GM19025 (cell line): Measurements from ENCODE around the gene PTPRS.
"Not testable (repeated sequence)": the region's sequence is repeated elsewhere in the genome, so short reads cannot be mapped to it uniquely, and the experiment has no call there.

Source experiments
- ATAC-seq: cut with Tn5 transposase; IDR thresholded peaks from one replicate; pipeline ENCODE4 v1.9.1; 2021; ENCODE audit warnings: mild to moderate bottlenecking, low read depth, moderate library complexity; ENCODE audit not compliant: unreplicated experiment

PTPRS gene

DNA sequence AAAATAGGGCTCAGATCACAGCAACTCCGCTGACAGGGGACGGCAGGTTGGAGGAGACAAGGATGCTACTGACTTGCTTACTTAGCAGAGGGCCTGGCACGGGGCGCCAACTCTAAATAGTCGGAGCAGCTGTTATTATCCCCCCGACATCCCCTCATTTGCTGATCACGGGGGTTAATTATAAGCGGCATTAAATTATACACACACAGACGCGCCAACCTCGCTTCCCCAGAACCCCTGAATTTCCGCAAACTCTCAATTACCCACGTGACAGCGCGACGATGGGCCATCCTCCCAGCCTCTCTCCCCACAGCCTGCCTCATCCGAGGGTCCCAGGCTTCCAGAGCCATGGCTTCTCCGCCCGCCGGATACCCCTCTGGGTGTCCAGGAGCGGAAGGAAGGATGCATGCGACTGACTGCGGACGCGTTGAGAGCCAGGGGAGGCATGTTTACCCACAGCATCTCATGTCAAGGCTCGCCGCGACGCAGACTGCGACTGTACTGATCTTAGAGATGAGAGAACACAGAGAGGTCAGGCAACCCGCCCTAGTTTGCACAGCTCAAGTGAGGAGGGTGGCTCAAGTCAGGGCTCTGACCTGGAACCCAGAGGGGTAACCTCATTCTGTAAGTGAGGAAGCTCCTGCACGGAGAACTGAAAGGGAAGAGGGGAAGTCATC lies 5.7 kb downstream of the PTPRS start:
- ATAC-seq: no peak

DNA sequence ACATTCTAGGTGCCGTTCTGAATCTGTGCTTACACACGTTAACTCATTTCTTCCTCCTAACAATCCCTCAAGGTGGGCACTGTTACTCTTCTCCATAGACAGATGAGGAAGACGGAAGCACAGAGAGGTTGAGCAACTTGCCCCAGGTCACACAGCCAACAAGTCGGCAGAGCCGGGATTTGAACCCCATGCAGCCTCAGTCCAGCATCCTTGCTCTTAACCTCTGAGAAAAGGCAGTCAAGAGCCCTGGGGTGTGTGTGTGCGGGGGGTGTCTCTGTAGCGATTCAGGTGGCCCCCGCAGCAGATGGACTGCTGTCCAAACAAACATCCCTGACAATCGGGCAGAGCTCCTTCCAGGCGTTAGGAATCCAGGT lies 6.3 kb downstream of the PTPRS start:
- ATAC-seq: no peak

DNA sequence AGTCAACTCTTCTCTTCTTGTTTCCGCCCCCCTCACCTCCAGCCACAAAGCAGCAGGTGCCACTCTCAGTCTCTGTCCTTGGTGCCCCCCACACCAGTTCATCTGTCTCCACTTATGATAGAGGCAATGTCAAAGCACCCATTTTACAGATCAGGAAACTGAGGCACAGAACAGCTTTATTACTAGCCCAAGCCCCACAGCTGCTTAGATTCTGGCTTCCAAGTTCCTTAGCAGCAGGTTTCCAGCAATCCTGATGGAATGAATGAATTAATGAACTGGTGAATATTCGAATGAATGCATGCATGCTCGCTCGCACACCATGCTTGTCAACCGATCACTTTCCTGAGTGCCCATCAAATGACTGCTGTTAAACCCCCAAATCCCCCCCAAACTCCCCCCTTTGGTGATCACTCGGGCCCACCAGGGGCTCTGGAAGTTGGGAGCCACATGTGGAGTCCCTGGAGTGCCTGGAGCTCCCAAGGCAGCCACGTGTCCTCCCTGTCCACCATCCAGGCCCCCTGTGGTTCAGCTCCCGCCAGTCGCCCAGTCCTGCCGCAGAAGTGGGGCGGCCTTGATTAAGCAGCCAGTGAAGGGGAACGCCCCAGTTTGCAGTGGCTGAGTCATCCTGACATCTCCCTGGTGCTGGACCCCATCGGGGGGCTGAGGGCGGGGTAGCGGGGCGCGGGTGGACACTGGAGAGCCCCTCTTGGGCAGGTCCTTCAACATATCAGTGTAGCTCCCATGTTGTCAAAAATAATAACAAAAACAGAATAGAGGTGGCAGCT lies 6.8 kb downstream of the PTPRS start:
- ATAC-seq: no peak

DNA sequence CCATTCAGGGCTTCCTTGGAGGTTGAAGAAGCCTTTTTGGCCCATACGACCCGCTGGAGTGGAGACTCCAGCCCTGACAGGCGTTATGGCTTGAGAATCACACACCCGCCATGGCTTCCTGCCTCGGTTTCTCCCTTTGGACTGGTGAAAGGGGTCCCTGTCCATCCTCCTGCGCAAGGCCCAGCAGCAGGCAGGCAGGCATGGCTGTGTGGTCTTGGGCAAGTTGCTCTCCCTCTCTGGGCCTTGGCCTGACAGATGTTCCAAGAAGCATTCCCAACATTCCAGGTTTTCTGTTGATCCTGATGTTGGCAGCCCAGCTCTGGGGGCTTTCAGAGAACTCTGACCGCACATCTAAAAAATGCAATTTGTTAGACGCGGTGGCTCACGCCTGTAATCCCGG lies 8.1 kb downstream of the PTPRS start:
- no peak for ATAC-seq

DNA sequence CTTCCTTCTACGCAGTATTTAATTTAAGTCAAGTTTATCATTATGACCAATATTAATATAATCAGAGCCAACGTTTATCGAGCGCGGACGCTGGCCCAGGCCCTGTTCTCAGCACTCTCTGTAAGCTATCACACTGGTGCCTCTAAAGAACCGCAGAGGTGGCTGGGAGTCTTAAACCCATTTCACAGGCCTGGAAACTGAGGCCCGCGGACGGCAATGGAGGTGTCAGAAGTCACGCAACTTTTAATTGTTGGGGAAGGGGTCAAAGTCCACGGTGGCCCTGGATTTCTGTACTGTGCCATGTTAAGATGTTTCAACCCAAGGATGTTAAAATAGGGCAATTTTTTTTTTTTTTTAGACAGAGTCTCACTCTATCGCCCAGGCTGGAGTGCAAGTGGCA lies 8.8 kb downstream of the PTPRS start:
- no peak for ATAC-seq

DNA sequence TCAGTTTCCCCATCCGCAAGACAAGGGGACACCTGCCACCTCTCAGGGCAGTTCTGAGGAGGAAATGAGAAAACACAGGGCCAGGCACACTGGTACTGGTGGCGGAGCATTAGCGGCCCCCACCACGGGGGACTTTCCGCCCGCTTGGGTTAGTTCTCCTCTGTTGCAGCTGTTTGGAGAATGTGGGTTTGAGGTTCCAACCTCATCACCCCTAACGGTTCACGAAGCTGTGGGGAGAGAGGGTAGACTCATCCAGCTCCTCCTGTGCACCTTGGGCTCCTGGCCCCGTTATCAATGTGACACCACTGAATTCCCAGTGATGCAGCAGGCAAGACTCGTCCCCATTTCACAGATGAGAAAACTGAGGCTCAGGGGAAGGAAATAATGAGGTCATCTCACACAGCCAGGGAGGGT lies 10.3 kb downstream of the PTPRS start:
- ATAC-seq: no peak

DNA sequence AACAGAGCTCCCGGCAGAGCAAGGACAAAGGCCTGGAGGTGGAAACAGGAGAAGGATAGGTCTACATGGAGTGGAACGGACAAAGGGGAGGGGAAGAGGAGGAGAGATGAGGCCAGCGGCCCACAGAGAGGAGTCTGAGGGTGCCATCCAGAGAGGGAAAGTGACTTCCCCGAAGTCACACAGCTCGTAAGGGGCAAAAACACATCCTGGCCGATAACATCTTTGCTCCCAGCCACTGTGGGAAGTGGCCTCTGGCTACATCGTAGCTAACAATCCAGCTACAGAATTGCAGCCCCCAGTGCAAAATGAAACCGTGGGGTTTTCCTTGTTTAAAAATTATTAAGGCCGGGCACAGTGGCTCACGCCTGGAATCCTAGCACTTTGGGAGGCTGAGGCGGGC lies 11.5 kb downstream of the PTPRS start:
- no peak for ATAC-seq

DNA sequence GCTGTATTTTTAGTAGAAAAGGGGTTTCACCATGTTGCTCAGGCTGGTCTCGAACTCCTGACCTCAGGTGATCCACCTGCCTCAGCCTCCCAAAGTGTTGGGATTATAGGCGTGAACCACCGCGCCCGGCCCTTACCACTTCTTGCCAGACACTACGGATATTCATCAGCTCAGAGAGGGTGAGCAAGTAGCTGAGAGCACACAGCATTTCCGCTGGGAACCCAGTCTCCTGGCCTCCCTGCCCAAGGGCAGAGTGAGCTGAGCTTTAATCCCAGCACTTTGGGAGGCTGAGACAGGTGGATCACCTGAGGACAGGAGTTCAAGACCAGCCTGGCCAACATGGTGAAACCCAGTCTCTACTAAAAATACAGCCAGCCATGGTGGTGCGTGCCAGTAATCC lies 12.2 kb downstream of the PTPRS start:
- not testable (repeated sequence) for ATAC-seq

DNA sequence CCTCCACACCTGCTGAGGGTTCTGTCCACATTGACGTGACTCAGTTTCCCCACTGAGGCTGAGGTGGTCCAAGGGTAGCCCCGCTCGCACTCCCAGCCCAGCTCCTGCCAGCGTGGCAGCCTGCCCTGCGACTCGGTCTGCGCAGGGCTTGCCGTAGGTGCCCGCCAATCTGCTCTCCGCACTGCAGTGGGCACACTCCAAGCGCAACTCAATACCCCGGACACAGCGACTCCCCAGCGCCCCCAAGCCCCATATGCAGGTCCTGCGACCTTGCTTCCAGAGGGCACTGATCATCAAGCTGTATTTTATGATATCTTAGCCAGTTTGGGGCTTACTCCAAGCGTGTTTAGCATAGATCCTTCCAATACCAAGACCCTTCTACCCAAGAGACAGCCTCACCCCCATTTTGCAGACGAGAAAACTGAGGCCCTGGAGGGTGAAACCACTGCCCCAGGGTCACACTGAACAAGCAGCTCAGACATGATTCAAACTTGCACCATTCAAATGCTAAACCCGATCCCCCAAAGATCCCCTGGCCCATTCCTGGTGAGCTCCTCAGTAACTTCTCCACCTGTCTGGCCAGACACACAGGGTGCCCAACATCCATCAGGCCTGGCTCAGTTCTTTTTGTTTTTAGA lies 13.5 kb downstream of the PTPRS start:
- ATAC-seq: no peak

DNA sequence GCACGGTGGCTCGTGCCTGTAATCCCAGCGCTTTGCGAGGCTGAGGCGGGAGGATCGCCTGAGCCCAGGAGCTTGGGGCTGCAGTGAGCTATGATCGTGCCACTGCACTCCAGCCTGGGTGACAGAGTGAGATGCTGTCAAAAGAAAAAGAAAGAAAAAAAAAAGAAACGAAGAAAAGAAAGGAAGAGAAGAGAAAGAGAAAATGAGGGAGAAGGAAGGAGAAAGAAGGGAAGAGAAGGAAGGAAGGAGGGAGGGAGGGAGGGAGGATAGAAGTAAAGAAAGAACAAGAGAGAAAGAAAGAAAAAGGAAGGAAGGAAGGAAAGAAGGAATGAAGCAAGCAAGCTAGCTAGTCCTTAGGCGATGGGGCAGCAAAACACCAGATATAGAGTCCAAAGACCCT lies 14.1 kb downstream of the PTPRS start:
- ATAC-seq: no peak

DNA sequence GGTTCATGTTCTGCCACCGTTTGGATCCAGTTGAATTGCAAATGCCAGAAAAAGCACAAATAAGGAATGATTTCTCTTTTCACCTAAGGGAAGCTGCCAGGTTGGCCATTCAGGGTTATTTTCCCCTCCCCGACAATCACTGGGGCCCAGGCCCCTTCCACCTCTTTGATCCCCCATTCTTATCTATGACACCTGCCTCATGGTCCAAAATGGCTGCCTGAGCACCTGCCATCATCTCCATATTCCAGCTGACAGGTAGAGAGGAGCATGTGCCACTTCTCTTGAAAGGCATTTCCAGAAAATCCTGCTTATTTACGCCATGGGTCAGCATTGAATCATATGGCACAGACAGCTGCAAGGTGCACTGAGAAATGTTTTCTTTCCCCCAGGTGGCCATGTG lies 15.7 kb downstream of the PTPRS start:
- no peak for ATAC-seq

DNA sequence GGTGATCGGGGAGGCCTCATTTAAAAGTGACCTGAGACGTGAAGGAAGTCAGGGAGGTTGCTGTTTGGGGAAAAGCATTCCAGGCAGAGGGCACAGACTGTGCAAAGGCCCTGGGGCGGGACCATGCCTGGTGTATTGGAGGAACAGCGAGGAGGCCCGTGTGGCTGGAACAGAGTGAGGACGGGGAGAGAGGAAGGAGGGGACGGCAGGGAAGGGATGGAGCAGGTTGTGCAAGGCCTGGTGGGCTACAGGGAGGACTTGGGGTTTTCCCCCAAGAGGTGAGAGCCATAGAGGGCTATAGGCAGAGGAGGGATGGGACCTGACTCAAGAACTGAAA lies 17.2 kb downstream of the PTPRS start:
- no peak for ATAC-seq

DNA sequence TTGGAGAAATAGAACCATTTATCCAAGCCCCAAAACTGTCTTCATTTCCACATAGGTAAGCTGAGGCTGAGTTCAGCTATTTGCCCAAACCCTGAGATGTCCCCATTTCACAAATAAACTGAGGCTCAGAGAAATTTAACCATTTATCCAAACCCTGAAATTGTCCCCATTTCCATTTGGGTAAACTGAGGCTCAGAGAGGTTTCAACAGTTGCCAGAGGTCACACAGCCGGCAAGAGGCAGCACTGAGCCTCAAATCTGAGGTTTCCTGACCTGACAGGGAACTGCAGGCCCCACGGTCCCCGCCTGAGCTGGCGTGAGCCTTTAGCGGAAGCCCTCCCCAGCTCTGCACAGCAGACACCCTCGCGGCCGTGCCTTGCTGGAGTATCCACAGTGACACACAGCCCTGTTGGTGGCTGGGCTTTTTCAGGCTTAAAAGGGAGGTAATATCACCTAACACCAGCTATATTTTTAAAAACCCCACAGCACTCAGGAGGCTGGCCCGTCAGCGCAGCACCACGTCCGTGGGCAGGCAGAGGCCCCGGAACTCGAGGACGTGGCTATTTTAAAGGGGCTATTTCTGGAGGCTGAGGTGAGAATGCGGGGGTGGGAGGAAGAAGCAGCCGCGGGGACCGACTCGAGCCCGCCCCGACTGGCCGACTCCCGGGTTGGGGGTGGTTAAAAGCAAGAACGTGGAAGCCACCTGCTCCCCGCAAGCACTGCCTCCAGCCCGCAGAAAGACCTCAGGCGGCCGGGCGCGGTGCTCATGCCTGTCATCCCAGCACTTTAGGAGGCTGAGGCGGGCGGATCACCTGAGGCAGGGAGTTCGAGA lies 18.5 kb downstream of the PTPRS start:
- ATAC-seq: no peak

DNA sequence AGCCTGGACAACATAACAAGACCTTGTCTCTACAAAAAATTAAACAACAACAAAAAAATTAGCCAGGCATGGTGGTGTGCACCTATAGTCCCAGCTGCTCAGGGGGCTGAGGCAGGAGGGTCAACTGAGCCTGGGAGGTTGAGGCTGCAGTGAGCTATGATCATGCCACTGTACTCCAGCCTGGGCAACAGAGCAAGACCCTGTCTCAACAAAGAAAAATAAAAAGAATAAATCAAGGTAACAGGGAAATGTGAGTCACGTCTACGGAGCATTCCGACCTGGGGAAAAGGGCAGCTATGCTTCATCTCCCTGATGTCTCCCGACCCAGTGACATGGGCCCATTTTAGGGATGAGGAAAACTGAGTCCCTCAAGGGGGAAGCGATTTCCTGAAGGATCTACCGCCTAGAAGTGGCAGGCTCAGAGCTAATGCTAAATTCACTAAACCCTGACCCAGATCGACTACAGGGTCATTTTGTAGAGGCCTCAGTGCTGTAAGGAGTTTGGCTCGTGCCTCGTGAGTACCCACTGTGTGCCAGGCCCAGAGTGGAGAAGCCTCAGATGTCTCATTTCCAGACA lies 19.5 kb downstream of the PTPRS start:
- ATAC-seq: no peak

DNA sequence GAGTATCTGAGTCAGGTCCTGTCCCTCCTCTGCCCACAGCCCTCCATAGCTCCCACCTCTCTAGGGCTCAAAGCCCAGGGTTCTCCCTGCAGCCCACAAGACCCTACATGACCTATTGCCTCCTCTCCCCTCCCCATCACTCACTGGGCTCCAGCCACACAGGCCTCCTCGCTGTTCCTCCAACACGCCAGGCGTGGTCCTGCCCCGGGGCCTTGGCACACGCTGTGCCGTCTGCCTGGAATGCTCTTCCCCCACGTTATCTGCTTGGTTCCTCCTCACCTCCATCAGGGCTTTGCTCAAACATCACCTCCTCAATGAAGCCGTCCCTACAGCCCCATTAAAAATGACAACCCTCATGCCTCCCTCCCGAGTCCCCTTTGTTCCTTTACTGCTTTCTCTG lies 21.1 kb downstream of the PTPRS start:
- no peak for ATAC-seq

DNA sequence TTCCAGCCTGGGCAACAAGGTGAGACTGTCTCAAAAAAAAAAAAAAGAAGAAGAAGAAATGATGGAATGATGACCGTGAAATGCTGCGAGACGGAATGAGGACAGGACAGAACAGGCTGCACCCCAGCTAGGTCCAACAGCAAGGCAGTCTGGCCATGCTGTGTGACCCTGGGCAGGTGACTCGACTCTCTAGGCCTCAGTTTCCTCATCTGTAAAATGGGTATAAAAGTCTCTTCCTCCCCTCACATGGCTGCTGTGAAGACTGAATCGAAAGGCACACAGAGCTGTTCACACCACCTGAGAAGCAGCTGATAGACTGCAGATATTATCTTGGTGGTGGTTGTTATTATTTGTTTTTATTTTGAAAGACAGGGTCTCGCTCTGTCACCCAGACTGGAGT lies 22.3 kb downstream of the PTPRS start:
- ATAC-seq: no peak

DNA sequence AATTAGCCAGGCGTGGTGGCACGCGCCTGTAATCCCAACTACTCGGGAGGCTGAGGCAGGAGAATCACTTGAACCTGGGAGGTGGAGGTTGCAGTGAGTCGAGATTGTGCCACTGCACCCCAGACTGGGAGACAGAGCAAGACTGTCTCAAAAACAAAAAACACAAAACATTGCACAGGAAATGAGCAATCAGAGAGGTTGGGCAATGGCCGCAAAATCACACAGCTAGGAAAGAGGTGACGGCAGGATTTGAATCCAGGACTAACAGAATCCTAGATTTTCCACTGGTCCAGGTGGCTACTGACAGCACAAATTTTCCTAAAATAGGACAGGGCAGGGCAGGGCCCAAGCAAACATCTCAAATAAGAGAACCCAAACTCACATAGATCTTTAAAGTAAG lies 23.3 kb downstream of the PTPRS start:
- ATAC-seq: no peak

DNA sequence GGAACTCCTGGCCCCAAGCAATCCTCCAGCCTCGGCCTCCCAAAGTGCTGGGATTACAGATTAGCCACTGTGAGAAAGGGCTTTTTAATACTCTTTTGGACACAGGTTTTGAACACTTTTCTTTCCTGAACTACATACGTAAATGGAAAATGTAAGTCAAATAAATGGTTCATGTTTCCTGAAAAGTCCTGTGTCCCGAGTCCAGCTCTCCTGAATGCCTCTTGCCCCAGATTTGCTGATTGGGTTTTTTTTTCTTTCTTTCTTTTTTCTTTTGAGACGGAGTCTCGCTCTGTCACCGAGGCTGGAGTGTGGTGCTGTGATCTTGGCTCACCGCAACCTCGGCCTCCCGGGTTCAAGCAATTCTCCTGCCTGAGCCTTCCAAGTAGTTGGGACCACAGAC lies 24.5 kb downstream of the PTPRS start:
- ATAC-seq: no peak

DNA sequence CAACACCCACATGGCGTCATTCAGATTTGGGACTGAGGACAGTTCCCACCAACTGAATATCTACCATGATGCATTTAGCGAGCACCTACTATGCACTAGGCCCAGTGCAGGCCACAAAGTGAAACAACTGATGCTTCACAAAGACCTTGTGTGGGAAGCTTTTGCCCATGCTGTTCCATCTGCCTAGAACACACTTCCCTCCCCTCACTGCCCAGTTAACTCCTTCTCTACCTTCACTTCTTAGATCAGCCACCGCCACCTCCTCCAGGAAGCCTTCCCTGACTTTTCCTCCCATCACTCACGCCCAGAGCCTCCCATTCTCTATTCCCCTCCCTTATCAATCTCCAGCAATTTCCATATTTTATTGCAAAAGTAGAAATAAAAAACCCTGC lies 25.7 kb downstream of the PTPRS start:
- no peak for ATAC-seq

DNA sequence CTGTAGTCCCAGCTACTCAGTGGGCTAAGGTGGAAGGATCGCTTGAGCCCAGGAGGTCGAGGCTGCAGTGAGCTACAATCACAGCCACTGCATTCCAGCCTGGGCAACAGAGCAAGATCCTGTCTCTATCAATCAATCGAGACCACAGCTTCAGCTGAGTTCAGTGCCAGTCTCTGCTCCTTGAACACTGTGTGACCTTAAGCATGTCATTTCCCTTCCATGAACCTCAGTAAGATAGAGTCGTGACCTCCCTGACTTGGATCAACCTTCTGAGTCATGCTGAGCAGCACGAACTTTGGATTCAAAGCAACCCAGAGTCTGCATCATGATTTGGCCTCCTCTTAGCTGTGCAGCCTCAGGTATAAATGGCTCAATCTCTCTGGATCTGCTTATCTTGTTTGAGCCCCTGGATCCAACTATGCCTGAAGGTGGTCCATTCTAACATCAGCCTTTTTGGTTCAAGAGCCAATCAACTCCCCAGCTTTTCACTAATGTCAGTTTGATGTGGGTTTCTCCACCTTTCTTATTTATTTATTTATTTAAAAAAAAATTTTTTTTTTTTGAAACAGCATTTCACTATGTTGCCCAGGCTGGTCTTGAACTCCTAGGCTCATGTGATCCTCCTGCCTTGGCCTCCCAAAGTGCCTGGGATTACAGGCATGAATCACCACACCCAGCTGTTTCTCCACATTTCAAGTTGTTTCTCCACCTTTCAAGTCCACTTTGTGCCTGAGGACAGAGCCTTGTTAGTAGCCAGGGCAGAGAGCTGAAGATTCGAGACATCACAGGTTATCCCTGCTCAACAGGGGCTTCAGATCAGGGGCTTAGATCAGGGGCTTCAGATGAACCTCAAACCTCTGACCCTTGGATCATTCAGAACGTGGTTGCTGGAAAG lies 26.4 kb downstream of the PTPRS start:
- no peak for ATAC-seq
